IPS-NIHi7 (cell line): ENCODE results near the gene FAM20C.
"Not testable (repeated sequence)": the region's sequence is repeated elsewhere in the genome, so short reads cannot be mapped to it uniquely, and the experiment has no call there.

Experiments used
- DNase-seq: peaks from one replicate; pipeline ENCODE4 v3.0.0; 2012; ENCODE audit warnings: mixed read lengths; ENCODE audit errors: extremely low spot score

FAM20C gene

DNA sequence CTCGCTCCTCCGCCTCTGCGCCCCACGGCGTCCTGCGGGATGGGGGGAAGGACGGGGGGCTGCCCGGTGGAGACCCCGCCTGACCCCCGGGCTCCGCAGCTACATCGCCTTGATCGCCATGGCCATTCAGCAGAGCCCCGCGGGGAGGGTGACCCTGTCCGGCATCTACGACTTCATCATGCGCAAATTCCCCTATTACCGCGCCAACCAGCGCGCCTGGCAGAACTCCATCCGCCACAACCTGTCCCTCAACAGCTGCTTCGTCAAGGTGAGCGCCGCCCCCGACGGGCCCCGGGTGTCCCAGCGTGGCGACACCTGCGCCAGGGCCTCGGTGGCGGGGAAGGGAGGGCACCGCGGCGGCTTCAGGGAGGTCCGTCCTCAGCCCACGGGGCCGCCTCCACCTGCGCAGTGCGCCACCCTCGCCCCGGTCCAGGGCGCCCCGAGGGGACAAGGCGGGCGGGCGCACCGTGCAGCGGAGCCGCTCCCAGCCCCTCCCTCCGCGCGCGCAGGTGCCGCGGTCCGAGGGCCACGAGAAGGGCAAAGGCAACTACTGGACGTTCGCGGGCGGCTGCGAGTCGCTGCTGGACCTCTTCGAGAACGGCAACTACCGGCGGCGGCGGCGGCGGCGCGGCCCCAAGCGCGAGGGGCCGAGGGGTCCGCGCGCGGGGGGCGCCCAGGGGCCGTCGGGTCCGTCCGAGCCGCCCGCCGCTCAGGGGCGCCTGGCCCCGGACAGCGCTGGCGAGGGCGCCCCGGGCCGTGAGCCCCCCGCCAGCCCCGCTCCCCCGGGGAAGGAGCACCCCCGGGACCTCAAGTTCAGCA lies 98.4 kb downstream of the FAM20C start:
- DNase-seq: no peak

DNA sequence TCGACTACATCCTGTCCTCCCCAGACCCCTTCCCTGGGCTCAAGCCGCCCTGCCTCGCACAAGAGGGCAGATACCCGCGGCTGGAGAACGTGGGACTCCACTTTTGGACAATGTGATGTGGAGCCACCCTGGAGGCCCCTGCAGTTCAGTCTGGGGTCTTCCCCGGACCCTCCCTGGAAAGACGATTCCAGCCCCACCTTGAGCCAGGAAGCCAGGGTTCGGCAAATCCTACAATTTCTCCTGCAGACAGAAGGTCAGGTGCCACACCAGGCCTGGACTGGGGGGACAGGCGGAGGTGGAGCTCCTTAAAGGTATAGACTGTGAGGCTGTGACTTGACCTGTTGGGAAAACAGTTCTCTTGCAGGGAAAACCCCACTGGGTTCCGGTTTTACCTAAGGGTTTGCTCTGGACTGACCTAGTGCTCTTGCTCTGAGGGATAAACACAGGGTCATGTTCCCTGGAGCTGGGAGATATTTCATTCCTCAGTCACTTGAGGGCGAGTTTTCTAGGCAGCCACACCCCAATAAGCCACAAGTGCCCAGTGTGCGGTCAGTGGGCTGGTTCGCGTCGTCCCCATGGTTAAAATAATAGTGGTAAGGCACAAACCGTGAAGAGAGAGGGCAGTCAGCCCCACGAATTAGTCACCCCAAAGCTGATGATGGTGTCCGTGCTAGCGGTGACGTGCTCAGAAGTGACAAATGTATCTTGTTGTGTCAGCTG lies 99.2 kb downstream of the FAM20C start:
- DNase-seq: no peak

DNA sequence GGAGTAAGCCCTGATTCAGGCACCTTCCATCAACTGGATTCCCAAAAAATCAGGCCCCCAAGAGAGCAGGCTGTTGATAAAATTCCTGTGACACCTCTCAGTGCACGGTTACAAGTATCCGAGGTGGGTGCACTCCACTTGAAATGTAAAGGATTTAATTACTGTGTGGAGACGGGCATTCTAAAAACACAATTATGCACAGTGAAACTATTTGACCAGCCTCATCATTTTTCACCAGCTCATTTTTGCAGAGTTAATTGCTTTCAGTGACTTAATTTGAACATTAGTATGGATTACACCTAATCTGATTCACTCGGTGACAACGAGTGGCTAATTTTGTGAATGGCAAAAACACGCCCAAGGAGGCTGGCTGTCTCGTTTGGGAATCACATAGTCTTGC lies 99.9 kb downstream of the FAM20C start:
- DNase-seq: no peak

DNA sequence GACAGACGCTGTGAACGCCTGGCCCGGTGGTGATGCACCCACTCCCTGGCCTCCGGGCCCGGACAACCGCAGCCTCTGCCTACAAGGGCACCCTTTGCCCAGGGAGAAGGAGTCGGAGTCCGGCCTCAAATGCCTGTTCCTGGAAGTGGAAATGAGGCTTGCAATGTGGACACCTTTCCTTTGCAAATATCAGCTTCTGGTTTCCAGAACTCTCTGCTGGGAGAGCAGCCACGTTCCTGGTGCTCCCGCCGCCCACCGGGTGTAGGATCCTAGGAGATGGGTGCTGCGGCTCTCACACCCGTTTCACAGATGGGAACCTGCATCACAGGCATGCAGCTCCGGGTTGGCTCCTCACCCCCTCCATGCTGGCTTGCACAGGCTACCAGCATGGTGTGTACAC lies 100.5 kb downstream of the FAM20C start:
- DNase-seq: no peak

DNA sequence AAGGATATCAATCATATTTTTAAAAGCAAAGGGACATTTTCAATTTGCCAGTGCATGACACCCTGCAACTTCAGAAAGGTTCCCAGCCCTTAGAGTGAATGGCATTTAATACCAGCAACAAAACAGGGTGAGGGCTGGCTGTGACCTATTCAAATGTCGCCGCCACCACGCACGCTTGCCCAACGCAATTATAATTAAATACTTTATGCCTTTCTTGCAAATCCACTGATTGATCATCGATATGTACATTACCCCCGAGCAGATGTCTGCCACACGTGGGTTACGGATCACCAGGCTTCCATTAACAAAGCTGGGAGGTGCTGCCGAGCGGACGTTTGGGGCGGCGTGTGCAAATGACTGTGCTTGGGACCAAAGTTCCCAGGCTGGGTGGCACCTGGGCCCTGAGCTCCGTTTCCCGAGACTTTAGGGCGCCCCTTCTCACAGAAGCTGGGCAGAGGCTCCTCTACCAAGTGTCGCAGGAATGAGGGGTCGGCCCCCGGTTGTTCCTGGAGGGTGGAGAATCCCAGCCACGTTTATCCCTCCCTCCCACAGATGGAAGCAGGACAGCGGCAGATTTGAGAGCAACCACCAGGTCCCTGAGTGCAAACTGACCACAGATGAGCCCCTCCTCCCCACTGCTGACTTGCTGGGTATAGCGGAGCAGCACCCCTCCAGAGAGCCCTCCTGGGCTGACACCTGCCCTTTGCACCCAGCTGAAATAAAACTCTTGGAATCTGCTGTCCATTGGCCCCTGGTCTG lies 101.5 kb downstream of the FAM20C start:
- no peak for DNase-seq

DNA sequence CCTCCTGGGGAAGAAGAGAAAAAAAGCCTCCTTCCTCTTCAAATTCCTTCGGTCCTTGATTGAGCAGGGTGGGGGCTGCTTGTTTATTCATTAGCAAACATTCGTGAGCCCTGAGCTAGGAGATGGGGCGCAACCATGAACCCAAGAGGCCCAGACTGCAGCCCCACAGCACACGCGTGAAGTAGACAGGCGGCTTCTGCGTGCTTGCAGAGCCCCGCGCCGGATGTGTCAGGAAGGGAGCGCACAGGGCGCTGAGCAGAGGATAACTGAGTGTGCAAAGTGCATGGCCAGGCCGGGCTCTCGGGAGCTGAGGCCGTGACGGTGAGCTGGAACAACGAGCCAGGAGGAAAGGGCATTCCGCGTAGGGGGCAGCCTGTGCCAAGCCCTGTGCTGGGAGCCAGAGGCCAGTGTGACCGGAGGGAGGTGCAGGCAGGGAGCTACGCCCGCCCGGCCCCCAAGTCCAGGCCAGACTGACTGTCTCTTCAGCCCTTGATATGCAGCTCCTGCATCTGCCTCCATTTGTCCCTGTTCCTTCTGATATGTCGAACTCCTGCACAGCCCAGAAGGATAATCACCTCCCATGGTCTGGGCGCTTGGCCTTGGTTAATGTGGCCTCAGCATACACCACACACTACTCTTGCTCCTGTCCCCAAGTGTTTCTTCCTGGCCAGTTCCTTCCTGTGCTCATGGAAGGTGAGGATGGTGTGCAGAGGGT lies 102.2 kb downstream of the FAM20C start:
- no peak for DNase-seq

DNA sequence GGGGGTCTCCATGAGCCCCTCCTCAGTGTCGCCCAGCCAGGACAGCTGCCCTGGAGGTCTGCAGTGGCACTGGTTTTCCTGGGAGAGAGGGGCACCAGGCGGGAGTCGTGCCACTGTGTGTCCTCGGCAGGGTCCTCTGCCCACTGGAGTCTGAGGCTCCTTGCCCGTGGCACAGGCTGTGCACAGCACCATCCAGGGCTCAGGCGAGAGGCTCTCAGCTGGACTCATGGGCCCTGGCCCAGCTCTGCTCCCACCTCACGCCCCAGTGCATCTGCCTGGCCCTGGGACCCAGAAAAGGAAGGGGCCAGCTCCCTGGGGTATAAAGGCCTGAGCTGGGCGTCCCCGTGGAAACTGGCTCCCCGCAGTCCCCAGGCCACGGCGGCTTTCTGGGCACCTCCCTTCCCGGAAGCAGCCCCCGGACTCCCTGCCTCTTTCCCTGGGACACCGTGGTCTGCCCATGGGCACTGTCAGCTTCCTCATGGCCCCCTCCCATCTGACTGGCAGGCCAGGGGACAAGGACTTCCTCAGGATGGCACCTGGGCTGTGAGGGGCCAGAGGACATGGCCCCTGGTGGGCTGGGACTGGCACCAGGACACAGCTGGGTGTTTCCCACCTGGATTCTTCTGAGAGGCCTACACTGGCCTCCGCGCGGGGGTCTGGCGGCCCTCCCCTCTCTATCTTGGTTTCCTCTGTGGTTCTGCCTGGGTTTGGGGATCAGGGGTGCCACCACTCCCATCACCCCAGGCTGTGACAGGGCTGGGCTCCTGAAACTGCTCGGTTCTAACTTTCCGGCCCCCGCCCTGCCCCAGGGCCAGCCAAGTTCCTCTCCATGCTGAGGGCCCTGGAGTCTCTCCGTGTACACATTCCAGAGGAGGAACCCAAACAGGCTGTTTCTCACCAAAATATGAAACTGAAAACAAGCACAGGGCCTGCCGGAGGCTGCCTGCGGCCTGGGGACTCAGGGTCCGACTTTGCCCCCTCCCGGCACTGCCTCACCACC lies 103.1 kb downstream of the FAM20C start:
- DNase-seq: no peak

DNA sequence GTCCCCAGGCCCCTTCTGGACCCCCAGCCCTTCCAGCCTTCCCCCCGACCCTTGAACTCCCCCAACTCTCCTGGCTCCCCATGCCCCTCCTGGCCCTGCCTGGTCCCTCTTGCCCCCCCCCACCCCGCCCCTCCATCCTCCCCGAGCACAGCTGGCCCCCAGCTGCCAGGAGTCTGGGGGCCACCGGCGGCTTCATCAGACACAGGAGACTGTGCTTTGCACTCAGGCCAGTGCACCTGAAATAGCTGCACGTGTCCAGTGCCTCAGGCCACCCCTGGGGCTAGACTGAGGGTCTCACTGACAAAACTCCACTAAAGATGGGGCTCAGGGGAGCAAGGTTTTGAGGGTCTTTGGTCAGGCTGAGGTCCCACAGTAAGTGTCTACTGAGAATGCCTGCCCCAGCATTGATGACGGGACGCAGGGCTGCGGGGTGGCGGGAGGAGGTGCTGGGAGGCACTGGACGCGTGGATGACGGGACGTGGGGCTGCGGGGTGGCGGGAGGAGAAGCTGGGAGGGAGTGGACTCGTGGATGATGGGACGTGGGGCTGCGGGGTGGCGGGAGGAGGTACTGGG lies 104.1 kb downstream of the FAM20C start:
- no peak for DNase-seq

DNA sequence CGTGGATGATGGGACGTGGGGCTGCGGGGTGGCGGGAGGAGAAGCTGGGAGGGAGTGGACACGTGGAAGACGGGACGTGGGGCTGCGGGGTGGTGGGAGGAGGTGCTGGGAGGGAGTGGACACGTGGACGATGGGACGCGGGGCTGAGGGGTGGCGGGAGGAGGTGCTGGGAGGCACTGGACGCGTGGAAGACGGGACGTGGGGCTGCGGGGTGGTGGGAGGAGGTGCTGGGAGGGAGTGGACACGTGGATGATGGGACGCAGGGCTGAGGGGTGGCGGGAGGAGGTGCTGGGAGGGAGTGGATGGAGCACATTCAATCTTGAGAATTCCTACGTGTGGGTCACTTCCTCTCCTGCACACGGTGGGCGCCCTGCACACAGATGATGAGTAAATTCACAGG lies 104.8 kb downstream of the FAM20C start:
- DNase-seq: not testable (repeated sequence)

DNA sequence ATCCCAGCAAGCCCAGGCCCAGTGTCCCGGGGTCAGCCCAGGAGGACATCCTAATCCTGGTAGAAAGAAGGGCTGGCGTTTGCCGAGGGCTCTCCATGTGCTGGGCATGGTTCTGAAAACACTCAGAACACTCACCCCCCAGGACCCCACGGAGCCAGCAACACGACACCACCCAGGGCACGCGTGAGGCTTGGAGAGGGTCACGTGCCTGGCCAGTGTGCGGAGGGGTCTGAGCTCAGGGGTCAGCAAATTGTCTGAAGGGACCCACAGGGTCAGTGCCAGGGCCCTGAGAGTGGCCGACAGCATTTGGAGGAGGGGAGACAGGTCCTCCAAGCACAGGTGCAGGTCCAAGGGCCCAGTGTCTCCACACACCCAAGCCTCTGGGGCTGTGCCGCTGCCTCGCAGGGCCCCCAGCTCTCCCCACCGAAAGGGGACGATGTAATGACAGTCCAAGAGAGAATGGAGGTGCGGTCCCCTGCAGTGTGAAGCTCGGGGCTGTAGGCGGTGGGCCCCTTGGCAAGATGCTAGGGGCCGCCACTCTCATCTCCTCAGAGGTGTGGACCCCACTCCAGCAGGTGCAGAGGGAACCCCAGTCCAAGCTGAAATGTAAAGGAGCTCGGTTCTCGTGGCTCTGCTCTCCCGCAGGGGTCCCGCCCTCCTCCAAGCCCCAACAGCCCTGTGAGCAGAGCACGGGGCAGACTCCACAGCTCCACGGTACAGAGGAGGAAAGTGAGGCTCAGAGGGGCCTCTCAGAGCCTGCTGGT lies 105.4 kb downstream of the FAM20C start:
- DNase-seq: no peak

DNA sequence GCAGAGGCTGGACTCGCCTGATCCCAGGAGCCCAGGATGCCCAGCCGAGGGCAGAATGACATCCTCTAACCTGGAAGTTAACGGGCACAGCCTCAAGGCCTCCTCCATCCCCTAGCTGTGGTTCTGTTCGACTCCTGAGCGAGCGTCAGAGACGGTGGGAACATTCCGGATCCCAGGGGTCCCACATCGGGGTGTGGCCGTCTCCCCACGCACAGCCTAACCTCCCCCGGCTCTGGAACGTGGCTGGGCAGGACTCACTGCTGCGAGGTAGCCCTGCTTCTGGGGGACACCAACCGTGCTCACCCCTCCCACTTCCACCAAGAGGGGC lies 106.0 kb downstream of the FAM20C start:
- DNase-seq: no peak

DNA sequence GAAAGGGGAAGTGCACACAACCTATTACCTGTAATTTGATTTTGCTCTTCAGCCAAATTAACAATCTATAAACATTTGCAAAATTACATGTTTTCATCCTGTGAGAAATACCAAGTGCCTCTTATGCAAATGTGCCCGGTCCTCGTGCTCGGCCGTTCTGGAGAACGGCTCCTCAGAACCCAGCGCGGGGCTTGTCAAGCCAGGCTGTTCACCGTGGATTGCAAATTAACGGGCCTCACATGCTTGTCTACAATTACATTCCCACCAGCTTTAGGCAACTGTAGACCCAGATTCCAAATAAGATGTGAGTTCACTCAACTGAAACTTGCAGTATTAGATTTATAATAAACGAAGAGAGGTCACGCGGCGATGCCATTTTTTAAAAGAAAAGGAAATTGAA lies 106.4 kb downstream of the FAM20C start:
- no peak for DNase-seq

DNA sequence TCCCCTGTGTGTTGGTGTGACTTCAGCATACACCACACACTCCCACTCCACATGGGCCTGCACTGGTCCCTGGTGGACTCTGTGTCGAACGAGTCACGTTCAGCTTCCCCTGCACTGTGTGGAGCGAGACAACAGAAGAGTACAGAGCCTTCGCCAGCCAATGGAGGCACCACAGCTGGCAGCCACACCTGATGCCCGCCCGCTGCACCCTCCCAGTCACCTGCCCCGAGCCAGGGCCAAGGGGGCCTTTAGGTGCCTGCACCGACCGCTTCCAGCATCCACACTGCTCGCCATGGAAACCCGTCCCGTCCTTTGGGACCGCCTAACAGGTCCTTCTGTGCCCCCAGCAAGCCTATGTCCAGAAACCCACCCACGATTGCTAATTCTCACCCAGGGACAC lies 106.8 kb downstream of the FAM20C start:
- no peak for DNase-seq

DNA sequence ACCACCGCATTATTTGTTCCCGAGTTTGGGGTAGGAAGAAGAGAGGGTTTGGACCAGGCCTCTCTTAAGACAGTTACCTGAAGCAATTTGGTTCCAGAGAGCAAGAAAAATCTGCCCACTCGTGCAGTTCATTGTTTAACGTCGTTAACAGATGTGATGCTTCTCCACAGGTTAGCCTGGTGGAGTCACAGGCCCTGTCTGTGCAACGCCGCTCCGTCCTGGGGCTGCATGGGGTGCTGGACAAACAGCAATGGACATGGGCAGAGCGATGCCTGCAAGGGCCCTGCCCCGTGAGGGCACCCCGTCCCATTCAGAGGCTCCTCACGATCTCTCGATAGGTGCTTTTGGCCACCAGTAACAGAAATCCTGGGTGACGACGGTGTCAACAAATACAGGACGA lies 107.3 kb downstream of the FAM20C start:
- DNase-seq: no peak

DNA sequence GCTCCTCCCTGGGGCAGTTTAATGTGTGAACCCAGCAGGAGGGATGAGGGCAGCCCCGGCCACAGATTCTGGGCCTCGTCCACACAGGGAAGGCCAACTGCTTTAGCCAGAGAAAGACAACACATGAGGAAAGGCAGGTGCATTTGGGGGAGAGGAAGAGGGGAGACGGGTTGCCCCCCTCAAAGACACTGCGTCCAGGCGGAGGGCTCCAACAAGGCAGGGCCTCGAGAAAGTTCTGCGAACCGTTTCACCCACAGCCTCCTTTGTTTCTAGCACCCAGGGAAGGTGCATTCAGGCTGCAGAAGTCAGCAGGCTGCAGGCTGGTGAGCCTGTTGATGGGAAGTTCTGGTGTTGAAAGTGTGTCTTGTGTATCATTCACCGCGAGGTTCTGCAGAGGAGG lies 107.7 kb downstream of the FAM20C start:
- DNase-seq: no peak

DNA sequence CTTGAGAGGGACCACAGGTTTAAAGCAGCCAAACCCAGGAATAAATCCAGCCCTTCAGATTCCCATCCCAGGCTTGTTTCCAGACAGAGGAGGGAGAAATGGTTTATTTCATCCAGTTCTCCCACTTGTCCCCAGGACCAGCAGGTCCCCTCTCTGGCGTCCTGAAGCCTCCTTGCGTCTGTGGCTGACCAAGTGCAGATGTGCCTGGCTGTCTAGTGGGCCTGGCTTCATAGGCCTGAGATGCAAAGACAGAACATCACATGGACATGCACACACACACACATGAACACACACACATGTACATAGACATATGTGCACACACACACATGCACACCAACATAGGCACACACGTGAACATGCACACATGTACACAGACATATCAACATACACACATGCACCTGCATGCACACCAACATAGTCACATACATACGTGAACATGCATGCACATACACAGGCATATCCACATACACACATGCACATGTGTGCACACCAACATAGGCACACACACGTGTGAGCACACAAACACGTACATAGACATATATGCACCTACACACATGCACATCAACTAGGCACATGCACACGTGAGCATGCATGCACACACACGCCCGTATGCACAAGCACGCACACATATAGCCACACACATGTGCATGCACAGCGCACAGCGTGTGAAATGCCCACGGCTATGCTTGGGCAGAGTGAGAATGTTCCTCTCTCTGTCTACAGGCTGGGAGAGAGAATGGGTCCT lies 108.3 kb downstream of the FAM20C start:
- no peak for DNase-seq

DNA sequence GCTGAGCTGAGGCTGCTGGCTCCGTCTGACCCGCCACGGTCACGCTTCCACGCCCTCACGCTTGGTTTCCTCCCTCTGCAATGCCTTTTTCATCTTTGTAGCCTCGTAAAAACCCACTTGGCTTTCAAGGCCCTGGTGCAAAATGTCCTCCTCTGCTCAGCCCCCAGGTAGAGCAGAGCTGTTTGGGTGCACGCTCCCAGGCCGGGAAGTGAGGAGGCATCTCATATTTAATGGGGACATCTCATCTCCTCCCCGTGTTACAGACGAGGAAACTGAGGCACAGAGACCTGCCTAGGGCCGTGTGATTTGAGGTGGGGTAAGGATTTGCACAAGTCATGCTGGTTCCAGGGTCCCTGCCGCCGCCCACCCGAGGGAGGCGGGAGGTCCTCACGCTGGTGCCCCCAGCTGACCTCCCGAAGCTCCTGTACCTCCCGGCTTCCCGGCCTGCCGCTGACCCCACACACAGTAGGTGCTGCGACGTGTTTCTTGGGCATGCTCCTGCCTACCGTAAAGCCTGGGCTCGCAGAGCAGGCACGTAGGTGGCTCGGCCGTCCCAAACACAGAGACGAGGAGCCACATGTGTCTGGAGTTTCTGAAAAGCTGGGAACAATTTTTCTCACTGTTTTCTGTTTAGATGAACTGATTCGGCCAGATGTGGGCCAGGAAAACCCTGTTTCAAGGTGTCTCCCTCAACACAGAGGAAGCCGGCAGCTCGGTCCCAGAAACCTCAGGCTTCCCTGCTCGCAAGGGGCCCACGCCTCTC lies 109.1 kb downstream of the FAM20C start:
- DNase-seq: no peak
